IPS-18a (cell line): ENCODE measurements around the gene MYO5B.

Experiments used
- H3K27ac ChIP-seq: one replicate; pipeline ENCODE4 v1.5.1; 2013; ENCODE audit warnings: low read length
- H3K27me3 ChIP-seq: one replicate; pipeline ENCODE4 v1.6.1; 2013; ENCODE audit warnings: mild to moderate bottlenecking, low read length; ENCODE audit not compliant: control insufficient read depth, insufficient read depth
- H3K36me3 ChIP-seq: one replicate; pipeline ENCODE4 v1.6.1; 2013; ENCODE audit warnings: low read depth, low read length; ENCODE audit not compliant: control insufficient read depth
- H3K4me1 ChIP-seq: one replicate; pipeline ENCODE4 v1.6.1; 2013; ENCODE audit warnings: low read depth, low read length; ENCODE audit not compliant: control insufficient read depth
- H3K4me3 ChIP-seq: one replicate; pipeline ENCODE4 v1.5.1; 2013; ENCODE audit warnings: low read length
- H3K9ac ChIP-seq: one replicate; pipeline ENCODE4 v1.6.1; 2013; ENCODE audit warnings: mild to moderate bottlenecking, low read length, moderate library complexity
- H3K9me3 ChIP-seq: one replicate; pipeline ENCODE4 v1.6.1; 2013; ENCODE audit warnings: low read depth, low read length; ENCODE audit not compliant: control insufficient read depth

MYO5B gene

DNA sequence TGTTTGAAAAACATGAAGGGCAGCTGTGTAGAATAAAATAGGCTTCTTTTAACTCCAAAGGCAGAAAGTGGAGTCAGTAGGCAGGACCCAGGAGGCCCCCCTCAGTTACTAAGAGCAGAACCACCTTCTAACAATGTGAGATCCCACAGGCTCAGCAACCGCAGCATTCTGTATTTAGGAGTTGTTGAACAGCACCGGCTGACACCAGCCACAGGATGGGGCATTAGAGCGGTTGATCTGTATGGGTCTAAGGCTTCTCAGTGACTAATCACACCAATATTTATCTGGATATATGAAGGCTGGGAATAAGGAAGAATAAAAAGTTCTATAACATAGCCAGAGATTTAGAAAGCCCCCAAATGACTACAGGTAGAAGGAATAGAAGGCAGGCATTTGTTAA, 51.7 kb downstream of the MYO5B start:
- Histone ChIP-seq H3K27ac (no peak overlapping the region), H3K9me3 (no peaks in the 10 kb centered on the region), H3K9ac (no peak overlapping the region), H3K4me3 (no peak overlapping the region), H3K27me3 (no peaks in the 10 kb centered on the region), H3K36me3 (no peaks in the 10 kb centered on the region), H3K4me1 (no peaks in the 10 kb centered on the region)

DNA sequence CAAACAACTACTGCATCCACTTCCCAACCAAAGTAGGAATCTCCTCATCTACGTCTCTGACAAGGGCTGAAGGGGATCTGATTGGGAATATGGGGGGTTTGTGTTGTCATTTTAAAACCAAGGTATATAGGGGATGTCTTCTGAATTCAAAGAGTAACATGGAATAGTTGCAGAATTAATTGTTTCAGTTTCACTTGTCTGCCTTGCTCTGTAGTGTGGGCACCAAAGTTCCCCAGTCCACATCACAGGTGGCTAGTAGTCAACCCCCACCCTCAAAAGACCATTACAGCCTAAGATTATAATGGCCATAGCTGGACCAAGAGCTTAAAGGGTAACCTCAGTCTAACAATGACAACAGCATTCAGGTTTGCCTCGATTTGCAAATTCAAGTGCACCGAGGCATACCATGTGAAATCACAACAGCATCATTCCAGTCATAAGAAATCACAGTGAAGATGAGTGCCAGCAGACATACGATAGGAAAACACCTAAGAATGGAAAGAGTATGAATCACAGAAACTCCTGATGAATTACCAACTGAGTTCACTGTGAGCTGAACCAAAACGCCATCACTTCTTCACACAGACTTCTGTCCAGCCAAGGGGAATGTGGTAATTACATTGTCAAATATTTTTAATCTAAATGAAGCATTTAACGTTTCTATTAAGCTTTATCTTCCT, 52.4 kb downstream of the MYO5B start:
- H3K4me3 ChIP-seq: no peak overlapping the region
- H3K36me3 ChIP-seq: no peaks in the 10 kb centered on the region
- H3K4me1 ChIP-seq: no peaks in the 10 kb centered on the region

DNA sequence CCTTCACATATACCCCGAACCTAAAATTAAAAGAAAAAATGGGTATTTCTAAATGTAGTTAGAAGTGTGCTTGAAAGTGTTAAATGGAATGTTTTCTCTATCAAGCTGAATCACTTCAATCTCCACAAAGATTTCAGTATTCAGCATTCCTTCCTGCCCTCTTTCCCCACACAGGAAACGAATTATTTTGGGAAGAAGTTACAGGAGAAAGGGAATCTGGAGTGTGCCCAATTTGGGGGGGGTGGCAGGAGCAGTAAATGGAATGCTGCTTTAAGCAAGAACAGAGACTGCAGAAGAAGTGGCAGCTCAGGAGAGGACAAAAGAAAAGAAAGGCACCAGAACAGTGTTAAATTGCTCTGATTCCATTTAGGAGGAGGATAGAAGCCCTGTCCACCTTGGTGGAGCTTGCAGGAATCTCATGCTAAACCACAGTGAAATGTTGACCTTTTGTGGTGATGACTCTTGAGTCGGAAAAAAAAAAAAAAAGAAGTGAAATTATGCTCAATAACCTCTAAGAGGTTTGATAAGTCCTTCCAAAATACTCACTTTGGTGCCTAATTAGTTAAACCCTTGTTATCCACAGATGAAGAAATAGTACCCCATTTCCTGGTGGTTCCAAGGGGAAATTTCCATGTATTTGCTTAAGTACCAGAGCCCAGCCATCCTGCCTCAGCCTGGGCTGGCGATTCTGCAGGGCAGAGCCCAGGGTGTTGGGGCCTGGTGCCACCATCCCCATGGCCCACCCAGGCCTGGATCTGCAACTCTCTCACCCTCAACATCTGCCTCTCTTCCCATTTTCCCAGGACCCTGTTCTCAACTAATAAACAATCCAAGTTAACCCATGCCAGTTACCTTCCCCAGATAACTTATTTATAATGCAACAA, 56.5 kb downstream of the MYO5B start:
- H3K27me3 ChIP-seq: no peaks in the 10 kb centered on the region
- H3K9ac ChIP-seq: no peak overlapping the region
- H3K4me3 ChIP-seq: no peak overlapping the region
- no peak overlapping the region for H3K27ac ChIP-seq
- H3K36me3 ChIP-seq: no peaks in the 10 kb centered on the region
- no peaks in the 10 kb centered on the region for H3K9me3 ChIP-seq
- H3K4me1 ChIP-seq: no peaks in the 10 kb centered on the region

More for the DNA sequence above, 52.4 kb downstream of the MYO5B start:
- no peaks in the 10 kb centered on the region for H3K27me3 ChIP-seq
- H3K27ac ChIP-seq: no peak overlapping the region
- H3K9me3 ChIP-seq: no peaks in the 10 kb centered on the region
- no peak overlapping the region for H3K9ac ChIP-seq

DNA sequence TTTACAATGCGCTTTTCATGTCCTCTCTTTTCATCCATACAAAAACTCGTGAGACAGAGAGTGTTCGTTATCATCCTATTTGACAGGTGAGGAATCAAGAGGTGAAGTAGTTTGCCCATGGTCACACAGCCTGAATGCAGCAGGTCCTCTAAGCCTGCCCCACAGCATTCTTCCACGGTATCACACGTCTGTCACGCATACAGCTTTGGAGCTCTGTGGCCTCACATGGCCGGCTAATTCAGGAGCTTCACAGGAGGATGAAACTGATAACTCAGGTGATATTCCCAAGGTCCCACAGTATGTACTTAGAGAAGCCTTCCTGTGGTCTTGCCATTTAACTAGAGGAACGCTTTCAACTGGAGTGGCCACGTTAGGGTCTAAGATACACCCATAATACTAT, 59.0 kb downstream of the MYO5B start:
- Histone ChIP-seq H3K4me1 (no peaks in the 10 kb centered on the region), H3K4me3 (no peak overlapping the region), H3K27ac (no peak overlapping the region), H3K9ac (no peak overlapping the region), H3K36me3 (no peaks in the 10 kb centered on the region), H3K9me3 (no peaks in the 10 kb centered on the region), H3K27me3 (no peaks in the 10 kb centered on the region)

DNA sequence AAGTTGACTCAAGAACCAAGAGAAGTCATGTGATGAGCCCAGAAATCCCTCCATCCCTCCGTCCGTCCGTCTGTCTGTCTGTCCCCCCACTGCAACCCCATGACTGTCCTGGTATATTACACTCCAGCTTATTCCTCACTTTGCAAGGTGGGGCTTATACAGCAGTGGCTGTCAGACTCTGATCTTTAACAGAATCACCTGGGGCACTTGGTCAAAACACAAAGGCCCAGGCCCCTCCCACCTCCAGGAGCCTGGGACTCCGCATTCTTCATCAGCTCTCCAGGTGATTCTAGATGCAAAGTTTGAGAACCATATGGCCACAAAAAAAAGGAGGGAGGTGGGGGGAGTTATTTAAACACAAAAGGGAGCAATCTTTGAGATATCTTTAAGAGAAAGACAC, 61.4 kb downstream of the MYO5B start:
- H3K9me3 ChIP-seq: no peaks in the 10 kb centered on the region
- H3K27me3 ChIP-seq: no peaks in the 10 kb centered on the region
- no peak overlapping the region for H3K4me3 ChIP-seq
- no peaks in the 10 kb centered on the region for H3K36me3 ChIP-seq
- H3K4me1 ChIP-seq: peaks cover 15% of the 10 kb centered on the region
- H3K9ac ChIP-seq: no peak overlapping the region
- H3K27ac ChIP-seq: no peak overlapping the region

DNA sequence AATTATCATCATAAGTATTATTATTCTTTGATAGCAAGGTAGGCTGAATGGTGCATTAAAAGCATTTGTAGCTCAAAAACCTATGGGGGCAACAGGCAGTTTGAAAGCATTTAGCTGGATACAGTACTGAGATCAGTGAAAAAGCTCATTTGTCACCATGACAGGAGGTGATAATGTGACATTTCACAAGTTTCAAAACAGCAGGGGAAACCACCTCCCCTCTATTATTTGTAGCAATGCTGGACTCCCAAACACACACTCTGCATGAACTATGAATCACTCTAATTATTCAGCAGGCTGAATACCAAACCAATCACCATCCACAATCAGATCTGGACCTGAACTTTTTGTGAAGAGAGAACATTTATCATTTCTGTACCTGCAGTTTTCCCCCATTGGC, 63.4 kb downstream of the MYO5B start:
- no peaks in the 10 kb centered on the region for H3K36me3 ChIP-seq
- no peak overlapping the region for H3K4me3 ChIP-seq
- no peaks in the 10 kb centered on the region for H3K27me3 ChIP-seq
- peaks cover 20% of the 10 kb centered on the region for H3K4me1 ChIP-seq
- no peak overlapping the region for H3K9ac ChIP-seq
- no peak overlapping the region for H3K27ac ChIP-seq
- H3K9me3 ChIP-seq: no peaks in the 10 kb centered on the region

DNA sequence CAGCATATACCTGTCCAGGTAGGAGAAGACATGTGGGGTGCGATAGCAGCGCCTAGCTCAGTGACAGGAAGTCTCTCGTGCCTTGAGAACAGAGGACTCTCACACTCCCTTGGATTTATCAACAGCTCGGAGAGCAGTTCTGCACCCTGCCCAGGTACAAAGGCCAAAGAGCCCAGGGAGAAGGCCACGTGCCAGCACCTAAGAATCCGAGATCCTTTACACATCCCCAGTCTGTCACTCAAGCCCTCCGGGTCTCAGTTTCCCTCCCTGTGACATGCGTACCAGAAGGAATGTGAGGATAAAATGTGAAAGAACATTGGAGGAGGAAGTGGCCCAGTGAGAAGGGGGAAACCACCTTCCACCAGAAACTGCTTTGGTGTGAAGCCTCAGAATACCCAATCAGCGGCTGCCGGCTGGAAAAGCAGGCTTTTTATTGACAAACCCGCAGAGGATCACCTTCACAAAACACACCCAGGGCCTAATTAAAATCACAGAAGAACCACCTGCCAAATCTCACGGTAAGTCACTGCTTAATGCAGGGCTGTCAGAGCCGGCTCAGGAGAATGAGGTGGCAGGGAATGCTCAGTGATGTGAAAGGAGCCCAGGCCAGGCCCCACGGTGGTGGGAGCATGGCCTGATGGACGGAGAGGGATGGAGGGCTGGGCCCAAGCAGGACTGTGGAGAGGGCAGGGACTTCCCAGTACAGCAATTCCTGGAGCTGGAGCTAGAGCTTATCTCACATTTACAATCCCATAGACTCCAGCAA, 66.3 kb downstream of the MYO5B start:
- Histone ChIP-seq H3K4me1 (peaks cover 20% of the 10 kb centered on the region), H3K27ac (no peak overlapping the region), H3K9ac (no peak overlapping the region), H3K27me3 (no peaks in the 10 kb centered on the region), H3K4me3 (no peak overlapping the region), H3K36me3 (no peaks in the 10 kb centered on the region), H3K9me3 (no peaks in the 10 kb centered on the region)

DNA sequence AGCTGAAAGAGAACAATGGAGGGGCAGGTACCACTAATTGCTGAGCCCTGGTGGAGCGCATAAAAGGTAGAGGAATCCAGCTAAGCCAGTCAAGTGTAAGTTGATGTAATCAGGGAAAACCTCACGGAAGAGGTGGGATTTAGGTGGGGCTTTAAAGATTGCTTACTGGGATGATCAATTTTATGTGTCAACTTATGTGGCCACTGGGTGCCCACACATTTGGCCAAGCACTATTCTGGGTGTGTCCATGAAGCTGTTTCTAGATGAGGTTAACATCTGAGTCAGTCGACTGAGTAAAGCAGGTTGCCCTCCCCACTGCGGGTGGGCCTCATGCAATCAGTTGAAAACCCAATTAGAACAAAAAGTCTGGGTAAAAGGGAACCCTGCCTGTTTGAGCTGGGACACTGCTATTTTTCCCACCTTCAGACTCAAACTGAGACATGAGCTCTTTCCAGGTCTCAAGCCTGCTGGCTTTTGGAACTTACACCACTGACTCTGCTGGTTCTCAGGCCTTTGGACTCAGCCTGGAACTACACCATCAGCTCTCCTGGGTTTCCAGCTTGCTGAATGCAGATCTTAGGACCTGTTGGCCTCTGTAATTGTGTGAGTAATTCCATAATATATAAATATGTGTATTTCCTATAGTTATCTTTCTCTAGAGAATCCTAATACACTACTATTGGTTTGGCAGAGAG, 67.3 kb downstream of the MYO5B start:
- Histone ChIP-seq H3K4me1 (peaks cover 20% of the 10 kb centered on the region), H3K9ac (no peak overlapping the region), H3K9me3 (no peaks in the 10 kb centered on the region), H3K27me3 (no peaks in the 10 kb centered on the region), H3K36me3 (no peaks in the 10 kb centered on the region), H3K4me3 (no peak overlapping the region), H3K27ac (no peak overlapping the region)

DNA sequence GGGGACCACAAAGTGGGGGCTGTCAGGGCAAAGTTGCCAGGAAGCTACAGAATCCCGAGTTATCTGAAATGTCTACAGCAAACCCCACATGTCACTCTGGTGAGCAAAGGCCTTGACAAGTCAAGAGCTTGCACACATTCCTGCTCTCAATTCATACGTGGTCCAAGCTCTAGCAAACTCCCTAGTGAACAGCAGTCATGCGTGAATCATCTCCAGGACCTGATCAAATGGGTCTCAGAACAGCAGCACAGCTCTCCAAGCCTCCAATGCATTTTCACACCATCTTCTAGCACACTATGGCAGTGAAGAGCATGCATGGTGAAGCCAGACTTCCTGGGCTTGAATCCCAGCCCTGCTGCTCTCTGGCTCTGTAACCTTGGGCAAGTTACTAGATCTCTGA, 68.5 kb downstream of the MYO5B start:
- no peak overlapping the region for H3K4me3 ChIP-seq
- no peaks in the 10 kb centered on the region for H3K27me3 ChIP-seq
- H3K9me3 ChIP-seq: no peaks in the 10 kb centered on the region
- no peaks in the 10 kb centered on the region for H3K36me3 ChIP-seq
- H3K4me1 ChIP-seq: peaks cover 20% of the 10 kb centered on the region
- H3K27ac ChIP-seq: no peak overlapping the region
- H3K9ac ChIP-seq: no peak overlapping the region

DNA sequence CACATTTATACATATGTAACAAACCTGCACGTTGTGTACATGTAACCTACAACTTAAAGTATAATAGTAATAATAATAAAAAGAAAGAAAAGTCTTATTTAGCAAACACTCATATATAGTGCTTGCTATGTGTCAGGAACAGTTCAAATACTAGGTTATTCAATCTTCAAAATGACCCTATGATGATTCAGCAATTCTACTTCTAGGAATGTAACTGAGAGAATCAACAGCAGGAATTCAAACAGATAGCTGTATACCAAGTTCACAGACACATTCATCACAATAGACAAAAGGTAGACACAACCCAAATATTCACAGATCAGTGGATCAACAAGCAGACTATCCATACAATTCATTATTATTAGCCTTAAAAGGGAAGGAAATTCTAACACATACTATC, 69.5 kb downstream of the MYO5B start:
- H3K4me3 ChIP-seq: no peak overlapping the region
- no peaks in the 10 kb centered on the region for H3K27me3 ChIP-seq
- H3K9me3 ChIP-seq: no peaks in the 10 kb centered on the region
- H3K9ac ChIP-seq: no peak overlapping the region
- H3K36me3 ChIP-seq: no peaks in the 10 kb centered on the region
- peaks cover 20% of the 10 kb centered on the region for H3K4me1 ChIP-seq
- no peak overlapping the region for H3K27ac ChIP-seq

DNA sequence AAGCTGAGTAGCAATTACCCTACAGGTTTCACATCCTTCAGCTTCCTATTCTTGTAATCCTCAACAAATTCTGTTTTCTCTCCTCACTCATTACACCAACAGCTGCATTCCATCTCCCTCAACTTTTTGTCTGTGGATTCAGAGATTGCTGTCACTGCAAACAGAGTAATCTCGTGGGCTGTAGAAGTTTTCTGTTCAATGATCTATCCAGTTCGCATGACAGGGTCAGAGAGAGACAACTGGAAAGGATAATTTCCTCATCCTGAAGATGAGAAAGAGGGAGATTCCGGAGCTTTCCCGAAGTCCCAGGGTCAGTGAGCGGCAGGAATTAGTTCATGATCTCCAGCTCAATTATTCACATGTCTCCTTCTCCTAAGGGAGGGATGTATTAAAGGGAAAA, 75.7 kb downstream of the MYO5B start:
- Histone ChIP-seq H3K27ac (no peak overlapping the region), H3K27me3 (no peaks in the 10 kb centered on the region), H3K4me3 (no peak overlapping the region), H3K4me1 (peaks cover 3% of the 10 kb centered on the region), H3K9ac (no peak overlapping the region), H3K36me3 (no peaks in the 10 kb centered on the region), H3K9me3 (no peaks in the 10 kb centered on the region)
